Ascending aorta (tissue), 2 donors: ENCODE measurements around the gene IFNGR1. TPM values are rescaled to one million over a fixed set of nuclear protein-coding genes. Genes with fewer than 3 reads are reported as not detected.

ENCODE experiments used
- DNase-seq, 2 donors: peaks; one replicate each; pipeline ENCODE4 v3.0.0-alpha.2; 2019; ENCODE audit warnings: low spot score in 2 of 2
- H3K27ac ChIP-seq, 2 donors: fragments of 200-600 bp; sonication (generic); one replicate each; pipeline ENCODE4 v1.5.1; 2016 to 2017; ENCODE audit warnings: mild to moderate bottlenecking in 1 of 2
- H3K27me3 ChIP-seq: fragments of 200-600 bp; sonication (generic); one replicate; pipeline ENCODE4 v1.5.1; 2017
- H3K36me3 ChIP-seq, 2 donors: fragments of 200-600 bp; sonication (generic); one replicate each; pipeline ENCODE4 v1.5.1; 2016
- H3K4me1 ChIP-seq, 2 donors: fragments of 200-600 bp; sonication (generic); one replicate each; pipeline ENCODE4 v1.5.1; 2016 to 2017; ENCODE audit warnings: mild to moderate bottlenecking in 1 of 2
- H3K4me3 ChIP-seq, 2 donors: fragments of 200-600 bp; sonication (generic); one replicate each; pipeline ENCODE4 v1.5.1; 2016 to 2017; ENCODE audit warnings: mild to moderate bottlenecking in 1 of 2
- H3K9me3 ChIP-seq, 2 donors: fragments of 200-600 bp; sonication (generic); one replicate each; pipeline ENCODE4 v1.5.1; 2016
- CTCF ChIP-seq, 3 experiments: fragments of 200-600 bp in 2 of 3; fragments of 450-650 bp in 1 of 3; sonication (generic) in 2 of 3; IDR thresholded peaks; one replicate each; pipeline ENCODE4 v1.5.1; 2016 to 2019; ENCODE audit warnings: antibody characterized with exemption in 3 of 3, mild to moderate bottlenecking in 1 of 3, moderate library complexity in 1 of 3
- intact Hi-C: fragments of 100-400 bp; cut with DNase I; formaldehyde crosslinking; loops from one replicate; pipeline ENCODE4 v1.15.1; 2023
- total RNA-seq: library from RNA; depleted of rRNA; stranded (reverse); fragments of >200 nt; gene quantifications from one replicate; pipeline ENCODE4 v1.1.0, GENCODE V29; 2016

The IFNGR1 gene
- total RNA-seq, 1 donor from 2014 or later: 47.7 TPM

- DNase-seq: no peak
- Histone ChIP-seq H3K4me3 (no peak within 1 kb of the TSS), H3K36me3 (no peaks in the 10 kb centered on the region), H3K27ac (no peak within 1 kb of the TSS), H3K9me3 (no peaks in the 10 kb centered on the region), H3K4me1 (no peaks in the 10 kb centered on the region), H3K27me3 (no peaks in the 10 kb centered on the region)
- no peak for TF ChIP-seq CTCF (IDR thresholded peaks at IDR 0.05)
- intact Hi-C loops: no loop called here
Observed at GRCh38 chr6:137173501-137173900, 45.7 kb downstream of the IFNGR1 start, which contains the start of gene IL22RA2. Gene IL22RA2 (minus strand): TSS chr6:137173644. CDS start chr6:137161749, 11,895 bp downstream.

GRCh38 chr6:137172734-137173431 lies 46.3 kb downstream of the IFNGR1 start:
- no peaks in the 10 kb centered on the region for H3K4me1 ChIP-seq
- no peaks in the 10 kb centered on the region for H3K27me3 ChIP-seq
- H3K4me3 ChIP-seq: no peak overlapping the region
- H3K36me3 ChIP-seq: no peaks in the 10 kb centered on the region
- DNase-seq: no peak
- H3K9me3 ChIP-seq: no peaks in the 10 kb centered on the region
- no peak overlapping the region for H3K27ac ChIP-seq
- no peak for TF ChIP-seq CTCF (IDR thresholded peaks at IDR 0.05)
- intact Hi-C loops: no loop called here

GRCh38 chr6:137171824-137172733 lies 47.1 kb downstream of the IFNGR1 start:
- H3K4me1 ChIP-seq: no peaks in the 10 kb centered on the region
- no peak overlapping the region for H3K4me3 ChIP-seq
- DNase-seq: no peak
- TF ChIP-seq CTCF (IDR thresholded peaks at IDR 0.05): no peak
- no peaks in the 10 kb centered on the region for H3K9me3 ChIP-seq
- intact Hi-C loops: no loop called here
- H3K27ac ChIP-seq: no peak overlapping the region
- no peaks in the 10 kb centered on the region for H3K36me3 ChIP-seq
- H3K27me3 ChIP-seq: no peaks in the 10 kb centered on the region

- Histone ChIP-seq H3K4me3 (no peak overlapping the region), H3K4me1 (no peaks in the 10 kb centered on the region), H3K27ac (no peak overlapping the region), H3K27me3 (no peaks in the 10 kb centered on the region), H3K36me3 (no peaks in the 10 kb centered on the region), H3K9me3 (no peaks in the 10 kb centered on the region)
- DNase-seq: no peak
- no peak for TF ChIP-seq CTCF (IDR thresholded peaks at IDR 0.05)
- intact Hi-C loops: no loop called here
Observed at GRCh38 chr6:137171053-137171374, 48.2 kb downstream of the IFNGR1 start.

GRCh38 chr6:137170266-137171052 lies 48.7 kb downstream of the IFNGR1 start:
- TF ChIP-seq CTCF (IDR thresholded peaks at IDR 0.05): no peak
- intact Hi-C loops: no loop called here
- DNase-seq: no peak
- Histone ChIP-seq H3K9me3 (no peaks in the 10 kb centered on the region), H3K4me1 (no peaks in the 10 kb centered on the region), H3K27me3 (no peaks in the 10 kb centered on the region), H3K36me3 (no peaks in the 10 kb centered on the region), H3K4me3 (no peak overlapping the region), H3K27ac (no peak overlapping the region)
